GM12878 (cell line): ENCODE results near the gene CALHM2. TPM values are rescaled to one million over a fixed set of nuclear protein-coding genes. Genes with fewer than 3 reads are reported as not detected.
A peak's percentile ranks its signal among the peaks of the same experiment; 100 is the strongest.

Experiments
- ATAC-seq: fragments of 200-7000 bp; cut with Tn5 transposase; 3 replicates; pipeline ENCODE4 v1.9.1; 2020; ENCODE audit warnings: mild to moderate bottlenecking, moderate library complexity
- BruUV-seq: library from RNA; stranded (reverse); fragments of 400-500 nt; replicated peaks from 2 replicates; lab custom pipeline; 2021; lab: Mats Ljungman, UMichigan
- CTCF ChIA-PET: fragments of 300-600 bp; sonication (Branson Sonifier 250); formaldehyde crosslinking; extraction: SDS; loops from one replicate; lab custom pipeline; 2021; ENCODE audit warnings: inconsistent platforms; lab: Yijun Ruan, JAX
- POLR2A ChIA-PET: fragments of 350-600 bp; formaldehyde crosslinking; extraction: SDS; loops from one replicate; lab custom pipeline; 2021; ENCODE audit warnings: inconsistent platforms; lab: Charles Lee
- RAD21 ChIA-PET: fragments of 300-600 bp; sonication (Branson Sonifier 250); formaldehyde crosslinking; loops from one replicate; lab custom pipeline; 2023; ENCODE audit warnings: antibody characterized with exemption; ENCODE audit not compliant: unreplicated experiment; lab: Charles Lee
- SMC1A ChIA-PET: fragments of 300-600 bp; sonication (Branson Sonifier 250); formaldehyde crosslinking; loops from one replicate; lab custom pipeline; 2023; ENCODE audit not compliant: unreplicated experiment, uncharacterized antibody; lab: Charles Lee
- DNase-seq: peaks from one replicate; pipeline ENCODE4 v3.0.0-alpha.2; 2011; ENCODE audit warnings: low read depth, low spot score
- FAIRE-seq: peaks from 3 replicates; lab custom pipeline; 2011; peaks lifted over from hg19 to GRCh38; lab: Jason Lieb, UNC
- H2AFZ ChIP-seq: 2 replicates; pipeline ENCODE4 v1.6.0; 2011; ENCODE audit warnings: low read depth, low read length, control low read depth; ENCODE audit not compliant: control insufficient read depth
- H3K27ac ChIP-seq: 2 replicates; pipeline ENCODE4 v1.5.1; 2011; ENCODE audit warnings: control low read depth; ENCODE audit not compliant: control insufficient read depth, insufficient read depth
- H3K27me3 ChIP-seq, 2 experiments: replicated peaks in 1 of 2; 2 replicates each; pipeline versions ENCODE4 v1.6.0 to v1.6.1; 2011; ENCODE audit warnings: low read length in 1 of 2; ENCODE audit not compliant: control insufficient read depth in 2 of 2, insufficient read depth in 2 of 2
- H3K36me3 ChIP-seq, 2 experiments: 2 replicates each; pipeline ENCODE4 v1.5.1; 2011; ENCODE audit warnings: low read length in 1 of 2; ENCODE audit not compliant: control insufficient read depth in 2 of 2, insufficient read depth in 2 of 2
- H3K4me1 ChIP-seq: 2 replicates; pipeline ENCODE4 v1.6.1; 2011; ENCODE audit warnings: mild to moderate bottlenecking, low read length, moderate library complexity, mixed read lengths; ENCODE audit not compliant: control insufficient read depth, insufficient read depth
- H3K4me2 ChIP-seq: 2 replicates; pipeline ENCODE4 v1.6.0; 2011; ENCODE audit warnings: control low read depth; ENCODE audit not compliant: control insufficient read depth, insufficient read depth
- H3K4me3 ChIP-seq: fragments of 200-600 bp; sonication (generic); 2 replicates; pipeline ENCODE4 v1.5.1; 2016
- H3K79me2 ChIP-seq: 2 replicates; pipeline ENCODE4 v1.6.0; 2011; ENCODE audit warnings: low read length; ENCODE audit not compliant: control insufficient read depth, insufficient read depth
- H3K9ac ChIP-seq: 2 replicates; pipeline ENCODE4 v1.8.0; 2011; ENCODE audit warnings: low read length, control low read depth, mixed read lengths; ENCODE audit not compliant: control insufficient read depth, insufficient read depth
- H3K9me3 ChIP-seq: replicated peaks from 3 replicates; pipeline ENCODE4 v1.5.1; 2011; ENCODE audit warnings: mild to moderate bottlenecking, low read length; ENCODE audit not compliant: control insufficient read depth, insufficient read depth
- H4K20me1 ChIP-seq: 2 replicates; pipeline ENCODE4 v1.6.0; 2011; ENCODE audit not compliant: control insufficient read depth, insufficient read depth
- BHLHE40 ChIP-seq, 2 experiments: fragments of 450-650 bp in 1 of 2; IDR thresholded peaks; 2 replicates each; pipeline ENCODE4 v1.6.1; 2011 to 2017; ENCODE audit warnings: low read depth in 2 of 2, borderline replicate concordance in 1 of 2, improper control_type of control experiment in 1 of 2, low read length in 1 of 2, mild to moderate bottlenecking in 1 of 2
- GATAD2B ChIP-seq: fragments of 450-650 bp; conservative IDR thresholded peaks from 2 replicates; pipeline ENCODE4 v1.6.1; 2017; ENCODE audit warnings: low read depth, mild to moderate bottlenecking, moderate library complexity
- IKZF2 ChIP-seq, 2 experiments: fragments of 450-650 bp; IDR thresholded peaks; 2 replicates each; pipeline ENCODE4 v1.6.1; 2017; ENCODE audit warnings: mild to moderate bottlenecking in 2 of 2, moderate library complexity in 2 of 2
- RAD51 ChIP-seq: fragments of 450-650 bp; IDR thresholded peaks from 2 replicates; pipeline ENCODE4 v1.6.1; 2016; ENCODE audit warnings: moderate library complexity, mild to moderate bottlenecking, inconsistent platforms
- RFX5 ChIP-seq: IDR thresholded peaks from 2 replicates; pipeline ENCODE4 v1.6.1; 2011; ENCODE audit warnings: low read depth, low read length, improper control_type of control experiment
- WGBS: methylation state at CpG from one replicate; pipeline ENCODE4 v1.1.6; 2016; ENCODE audit warnings: low lambda C conversion rate; ENCODE audit not compliant: insufficient replicate concordance, insufficient coverage; ENCODE audit errors: missing lambda C conversion rate; 5-methylcytosine and 5-hydroxymethylcytosine counted together
- in situ Hi-C: fragments of 300-500 bp; cut with MboI; formaldehyde crosslinking; loops from 9 replicates; pipeline ENCODE4 v1.14.3; 2018; ENCODE audit warnings: mixed read lengths
- intact Hi-C: fragments of 100-400 bp; cut with micrococcal nuclease; formaldehyde crosslinking; loops from one replicate; pipeline ENCODE4 v1.14.2; 2022; ENCODE audit not compliant: unreplicated experiment
- polyA plus RNA-seq, 11 experiments: library from polyadenylated mRNA; depleted of rRNA in 4 of 11; unstranded in 6 of 11; stranded (reverse) in 5 of 11; fragments of >200 nt; fragmentation: Nextera tagmentation in 4 of 11; fragmentation: Illumina TruSeq in 1 of 11; extraction: Ambion mirVana in 4 of 11; extraction: Trizol in 1 of 11; gene quantifications; 1 replicate in 1 of 11; 2 replicates in 10 of 11; pipeline versions ENCODE4 v1.2.1 to v1.2.3, GENCODE V29; 2011 to 2016; ENCODE audit warnings: inconsistent platforms in 2 of 11, missing spikeins in 2 of 11, low read depth in 1 of 11
- total RNA-seq, 4 experiments: library from RNA; depleted of rRNA in 3 of 4; stranded (reverse); fragments of >200 nt in 3 of 4; fragmentation: Illumina TruSeq in 1 of 4; extraction: Trizol in 1 of 4; gene quantifications; 2 replicates each; pipeline versions ENCODE4 v1.2.1 to v1.2.3, GENCODE V29; 2013 to 2021
- TF ChIP-seq, protein P1 (sequence below): fragments of 450-650 bp; formaldehyde crosslinking; IDR thresholded peaks from 2 replicates; pipeline ENCODE4 v1.4.0; 2022; ENCODE audit warnings: mild to moderate bottlenecking, moderate library complexity
- TF ChIP-seq, protein P2 (sequence below): fragments of 150-350 bp; IDR thresholded peaks from 2 replicates; pipeline ENCODE4 v1.6.1; 2014; ENCODE audit warnings: mild to moderate bottlenecking, low read depth, low read length
- TF ChIP-seq, protein P3 (sequence below): IDR thresholded peaks from 2 replicates; pipeline ENCODE4 v1.6.1; 2011; ENCODE audit warnings: borderline replicate concordance, low read depth, mild to moderate bottlenecking, moderate library complexity, mixed read lengths, low read length; ENCODE audit not compliant: insufficient read depth; ENCODE audit errors: extremely low read length

Gene CALHM2
- total and polyA plus RNA-seq, 10 of the 15 experiments (the other 5 are each of a cell fraction or from before 2014, with no cell fraction given), result 0.60 to 23.7 (median 9.3) TPM

- no peak for TF ChIP-seq IKZF2 (IDR thresholded peaks at IDR 0.05)
- TF ChIP-seq, protein P1, sequence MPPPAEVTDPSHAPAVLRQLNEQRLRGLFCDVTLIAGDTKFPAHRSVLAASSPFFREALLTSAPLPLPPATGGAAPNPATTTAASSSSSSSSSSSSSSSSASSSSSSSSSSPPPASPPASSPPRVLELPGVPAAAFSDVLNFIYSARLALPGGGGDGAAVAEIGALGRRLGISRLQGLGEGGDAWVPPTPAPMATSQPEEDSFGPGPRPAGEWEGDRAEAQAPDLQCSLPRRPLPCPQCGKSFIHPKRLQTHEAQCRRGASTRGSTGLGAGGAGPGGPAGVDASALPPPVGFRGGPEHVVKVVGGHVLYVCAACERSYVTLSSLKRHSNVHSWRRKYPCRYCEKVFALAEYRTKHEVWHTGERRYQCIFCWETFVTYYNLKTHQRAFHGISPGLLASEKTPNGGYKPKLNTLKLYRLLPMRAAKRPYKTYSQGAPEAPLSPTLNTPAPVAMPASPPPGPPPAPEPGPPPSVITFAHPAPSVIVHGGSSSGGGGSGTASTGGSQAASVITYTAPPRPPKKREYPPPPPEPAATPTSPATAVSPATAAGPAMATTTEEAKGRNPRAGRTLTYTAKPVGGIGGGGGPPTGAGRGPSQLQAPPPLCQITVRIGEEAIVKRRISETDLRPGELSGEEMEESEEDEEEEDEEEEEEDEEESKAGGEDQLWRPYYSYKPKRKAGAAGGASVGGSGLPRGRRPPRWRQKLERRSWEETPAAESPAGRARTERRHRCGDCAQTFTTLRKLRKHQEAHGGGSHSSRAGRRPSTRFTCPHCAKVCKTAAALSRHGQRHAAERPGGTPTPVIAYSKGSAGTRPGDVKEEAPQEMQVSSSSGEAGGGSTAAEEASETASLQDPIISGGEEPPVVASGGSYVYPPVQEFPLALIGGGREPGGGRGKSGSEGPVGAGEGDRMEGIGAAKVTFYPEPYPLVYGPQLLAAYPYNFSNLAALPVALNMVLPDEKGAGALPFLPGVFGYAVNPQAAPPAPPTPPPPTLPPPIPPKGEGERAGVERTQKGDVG (CRISPR knock-in tag), result no peak
Measured at GRCh38 chr10:103459615-103460014, 7.4 kb upstream of the CALHM2 start (continued).

DNA sequence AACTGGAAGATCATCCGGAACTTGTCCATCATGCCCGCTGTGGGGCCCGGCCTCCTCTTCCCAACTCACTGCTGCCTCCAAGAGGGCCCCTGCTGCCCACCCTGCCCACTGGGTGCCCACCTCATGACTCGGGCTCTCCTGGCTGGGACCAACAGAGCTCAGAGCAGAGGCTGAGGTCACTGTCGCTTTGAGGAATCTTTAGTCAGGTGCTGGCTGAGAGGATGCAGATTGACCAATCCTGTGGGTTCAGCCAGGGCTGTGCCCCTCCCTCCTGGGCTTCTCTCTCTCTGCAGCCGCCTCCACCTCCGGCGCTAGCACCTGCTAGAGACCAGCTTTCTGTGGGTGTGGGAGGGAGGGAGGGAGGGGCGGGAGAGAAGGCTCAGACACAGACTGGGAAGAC lies 6.5 kb upstream of the CALHM2 start, which contains the start of gene CALHM1:
Gene CALHM1 (minus strand): TSS at position 181 of the 400 bp plus-strand sequence. CDS start 149 bp downstream, at position 32.
- ChIA-PET RAD21 (interaction anchor here (1.0 to 2.4 kb wide), 6 partner anchors 9 to 90 kb away, joined by 3 to 19 read pairs (median 4); partner anchors contain the start of genes ATP5MK, NEURL1, PDCD11 and TAF5), POLR2A (interaction anchor here (1.3 to 3.0 kb wide), 3 partner anchors 9 to 17 kb away, joined by 11 to 24 read pairs (median 16); no protein-coding TSS in a partner anchor), CTCF (interaction anchor here (1.0 to 3.2 kb wide), 3 partner anchors 9 to 41 kb away, joined by 3 to 17 read pairs (median 3); no protein-coding TSS in a partner anchor), SMC1A (interaction anchor here (1.4 to 2.4 kb wide), 2 partner anchors 18 to 24 kb away, joined by 3 to 10 read pairs; no protein-coding TSS in a partner anchor)
- H3K36me3 ChIP-seq, result no peaks in the 10 kb centered on the region
- H3K4me2 ChIP-seq, result peak within 1 kb of the TSS; percentile 48; the same call in 1 of the 2 replicates
- H3K79me2 ChIP-seq, result no peaks in the 10 kb centered on the region
- H3K27ac ChIP-seq, result no peak within 1 kb of the TSS
- H3K27me3 ChIP-seq, result no peaks in the 10 kb centered on the region
- DNase-seq (no peak), ATAC-seq (peak; percentile 93), FAIRE-seq (no peak)
- peak; percentile 17 to 49; a peak in 1 of 4 replicates for TF ChIP-seq BHLHE40 (IDR thresholded peaks at IDR 0.05; ENCODE audit: borderline replicate concordance in 1 of 2, low read depth in 2 of 2, low read length in 1 of 2)
- peak; percentile 62 for TF ChIP-seq RFX5
- peak; percentile 36; the same call in 1 of the 2 replicates for TF ChIP-seq RAD51
- TF ChIP-seq, protein P2, sequence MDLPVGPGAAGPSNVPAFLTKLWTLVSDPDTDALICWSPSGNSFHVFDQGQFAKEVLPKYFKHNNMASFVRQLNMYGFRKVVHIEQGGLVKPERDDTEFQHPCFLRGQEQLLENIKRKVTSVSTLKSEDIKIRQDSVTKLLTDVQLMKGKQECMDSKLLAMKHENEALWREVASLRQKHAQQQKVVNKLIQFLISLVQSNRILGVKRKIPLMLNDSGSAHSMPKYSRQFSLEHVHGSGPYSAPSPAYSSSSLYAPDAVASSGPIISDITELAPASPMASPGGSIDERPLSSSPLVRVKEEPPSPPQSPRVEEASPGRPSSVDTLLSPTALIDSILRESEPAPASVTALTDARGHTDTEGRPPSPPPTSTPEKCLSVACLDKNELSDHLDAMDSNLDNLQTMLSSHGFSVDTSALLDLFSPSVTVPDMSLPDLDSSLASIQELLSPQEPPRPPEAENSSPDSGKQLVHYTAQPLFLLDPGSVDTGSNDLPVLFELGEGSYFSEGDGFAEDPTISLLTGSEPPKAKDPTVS, result no peak
- 0 out of 2 replicates have a peak, but pooled peaks have one; percentile 2 for TF ChIP-seq GATAD2B
- TF ChIP-seq, protein P3, sequence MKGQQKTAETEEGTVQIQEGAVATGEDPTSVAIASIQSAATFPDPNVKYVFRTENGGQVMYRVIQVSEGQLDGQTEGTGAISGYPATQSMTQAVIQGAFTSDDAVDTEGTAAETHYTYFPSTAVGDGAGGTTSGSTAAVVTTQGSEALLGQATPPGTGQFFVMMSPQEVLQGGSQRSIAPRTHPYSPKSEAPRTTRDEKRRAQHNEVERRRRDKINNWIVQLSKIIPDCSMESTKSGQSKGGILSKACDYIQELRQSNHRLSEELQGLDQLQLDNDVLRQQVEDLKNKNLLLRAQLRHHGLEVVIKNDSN, result peak; percentile 2
- intact Hi-C loops, result no loop called here
- H3K9me3 ChIP-seq, result no peaks in the 10 kb centered on the region
- no TSS peak for BruUV-seq
- H4K20me1 ChIP-seq, result no peaks in the 10 kb centered on the region
- peaks cover 12% of the 10 kb centered on the region for H3K4me1 ChIP-seq
- 38% methylated on average over 8 of the region's 9 CpGs for WGBS
- no peak within 1 kb of the TSS for H3K9ac ChIP-seq
- no peak within 1 kb of the TSS for H3K4me3 ChIP-seq
- in situ Hi-C loops, result no loop called here
- H2AFZ ChIP-seq, result peak within 1 kb of the TSS; percentile 55
